ENCODE measurements around the gene B3GNT7. TPM values are rescaled to one million over a fixed set of nuclear protein-coding genes. Genes with fewer than 3 reads are reported as not detected.

Gene B3GNT7
- total RNA-seq, 1 experiment from 2014 or later, result 6.1 TPM

DNA sequence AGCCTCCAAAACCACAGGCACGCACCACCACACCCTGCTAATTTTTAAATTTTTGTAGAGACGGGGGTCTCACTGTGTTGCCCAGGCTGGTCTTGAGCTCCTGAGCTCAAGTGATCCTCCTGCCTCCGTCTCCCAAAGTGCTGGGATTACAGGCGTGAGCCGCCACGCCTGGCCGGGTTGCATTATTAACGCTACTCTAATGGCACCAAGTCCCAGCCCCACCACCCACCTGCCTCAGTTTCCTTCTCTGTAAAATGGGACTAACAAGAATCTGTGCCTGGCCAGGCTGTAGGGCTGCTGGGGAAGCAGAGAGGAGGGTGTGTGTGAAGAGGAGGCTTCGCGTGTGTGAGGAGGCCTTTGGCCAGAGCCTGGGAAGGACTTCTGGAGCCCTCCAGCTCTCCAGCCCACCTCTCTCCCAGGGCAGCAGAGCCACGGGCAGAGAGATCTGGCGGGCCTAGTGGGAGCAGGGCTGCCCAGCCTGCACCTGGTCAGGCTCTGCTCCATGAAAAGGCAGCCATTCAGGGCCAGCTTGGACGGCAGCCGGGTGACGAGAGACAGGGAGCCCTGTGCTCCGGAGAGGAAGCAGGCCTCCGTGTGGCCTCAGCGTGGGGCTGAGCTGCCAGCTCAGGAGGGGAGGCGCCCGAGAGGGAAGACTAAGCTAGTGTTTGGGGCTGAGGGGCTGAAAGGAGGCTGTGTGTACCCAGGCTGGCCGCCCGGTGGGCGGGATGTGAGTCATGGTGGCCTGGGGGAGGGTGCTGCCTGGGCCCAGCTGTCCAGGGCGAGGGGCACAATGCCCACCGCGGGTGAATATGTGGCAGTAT is 7.4 kb upstream of the B3GNT7 start:
- intact Hi-C loops (cut with micrococcal nuclease), result no loop called here
- no peaks in the 10 kb centered on the region; a peak in 1 of 4 replicates for H3K9me3 ChIP-seq (ENCODE audit: control insufficient read depth in 1 of 2, insufficient read depth in 1 of 2, low read depth in 1 of 2, low read length in 2 of 2)
- H3K27ac ChIP-seq (ENCODE audit: low read depth, low read length), result no peak overlapping the region; the same call in 1 of the 2 replicates
- no peaks in the 10 kb centered on the region for H3K27me3 ChIP-seq (ENCODE audit: insufficient read depth, low read length)
- H2AFZ ChIP-seq (ENCODE audit: low read depth, low read length, poor library complexity, severe bottlenecking), result no peak overlapping the region
- ATAC-seq (peak; percentile 44), DNase-seq (ENCODE audit: low read depth, low spot score) (no peak)
- peaks cover 0 to 6% of the 10 kb centered on the region in 2 experiments; a peak in 1 of 4 replicates for H3K4me1 ChIP-seq (ENCODE audit: control insufficient read depth in 1 of 2, insufficient read depth in 2 of 2, low read length in 2 of 2)
- 0 out of 2 replicates have a peak overlapping the region, but pooled peaks have one; percentile 7 for H3K4me2 ChIP-seq (ENCODE audit: low read length)
- no peak overlapping the region for H3K9ac ChIP-seq (ENCODE audit: low read length)
- no TSS peak for BruUV-seq (replicated peaks)
- ChIA-PET CTCF (no interaction called here), POLR2A (no interaction called here), RAD21 (ENCODE audit: low non-redundant PET in 1 of 2, low total read pairs in 2 of 2, uncharacterized antibody in 2 of 2, unreplicated experiment in 2 of 2) (no interaction called here)
- H3K4me3 ChIP-seq (replicated peaks in 1 of 2; ENCODE audit: low read depth in 1 of 2, low read length in 2 of 2), result no peak overlapping the region
- H3K36me3 ChIP-seq (ENCODE audit: control insufficient read depth in 1 of 2, insufficient read depth in 2 of 2, low read length in 2 of 2), result no peaks in the 10 kb centered on the region; a peak in 1 of 4 replicates
- no peak for TF ChIP-seq EZH2 (IDR thresholded peaks at IDR 0.05)
- TF ChIP-seq, protein P1, sequence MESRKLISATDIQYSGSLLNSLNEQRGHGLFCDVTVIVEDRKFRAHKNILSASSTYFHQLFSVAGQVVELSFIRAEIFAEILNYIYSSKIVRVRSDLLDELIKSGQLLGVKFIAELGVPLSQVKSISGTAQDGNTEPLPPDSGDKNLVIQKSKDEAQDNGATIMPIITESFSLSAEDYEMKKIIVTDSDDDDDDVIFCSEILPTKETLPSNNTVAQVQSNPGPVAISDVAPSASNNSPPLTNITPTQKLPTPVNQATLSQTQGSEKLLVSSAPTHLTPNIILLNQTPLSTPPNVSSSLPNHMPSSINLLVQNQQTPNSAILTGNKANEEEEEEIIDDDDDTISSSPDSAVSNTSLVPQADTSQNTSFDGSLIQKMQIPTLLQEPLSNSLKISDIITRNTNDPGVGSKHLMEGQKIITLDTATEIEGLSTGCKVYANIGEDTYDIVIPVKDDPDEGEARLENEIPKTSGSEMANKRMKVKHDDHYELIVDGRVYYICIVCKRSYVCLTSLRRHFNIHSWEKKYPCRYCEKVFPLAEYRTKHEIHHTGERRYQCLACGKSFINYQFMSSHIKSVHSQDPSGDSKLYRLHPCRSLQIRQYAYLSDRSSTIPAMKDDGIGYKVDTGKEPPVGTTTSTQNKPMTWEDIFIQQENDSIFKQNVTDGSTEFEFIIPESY (IDR thresholded peaks at IDR 0.05; ENCODE audit: extremely low read depth, insufficient replicate concordance, low read length), result no peak
- no peak for TF ChIP-seq RAD21 (IDR thresholded peaks at IDR 0.05; ENCODE audit: low read depth)
- TF ChIP-seq, protein P2, sequence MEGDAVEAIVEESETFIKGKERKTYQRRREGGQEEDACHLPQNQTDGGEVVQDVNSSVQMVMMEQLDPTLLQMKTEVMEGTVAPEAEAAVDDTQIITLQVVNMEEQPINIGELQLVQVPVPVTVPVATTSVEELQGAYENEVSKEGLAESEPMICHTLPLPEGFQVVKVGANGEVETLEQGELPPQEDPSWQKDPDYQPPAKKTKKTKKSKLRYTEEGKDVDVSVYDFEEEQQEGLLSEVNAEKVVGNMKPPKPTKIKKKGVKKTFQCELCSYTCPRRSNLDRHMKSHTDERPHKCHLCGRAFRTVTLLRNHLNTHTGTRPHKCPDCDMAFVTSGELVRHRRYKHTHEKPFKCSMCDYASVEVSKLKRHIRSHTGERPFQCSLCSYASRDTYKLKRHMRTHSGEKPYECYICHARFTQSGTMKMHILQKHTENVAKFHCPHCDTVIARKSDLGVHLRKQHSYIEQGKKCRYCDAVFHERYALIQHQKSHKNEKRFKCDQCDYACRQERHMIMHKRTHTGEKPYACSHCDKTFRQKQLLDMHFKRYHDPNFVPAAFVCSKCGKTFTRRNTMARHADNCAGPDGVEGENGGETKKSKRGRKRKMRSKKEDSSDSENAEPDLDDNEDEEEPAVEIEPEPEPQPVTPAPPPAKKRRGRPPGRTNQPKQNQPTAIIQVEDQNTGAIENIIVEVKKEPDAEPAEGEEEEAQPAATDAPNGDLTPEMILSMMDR (IDR thresholded peaks at IDR 0.05 in 2 of 3, conservative IDR thresholded peaks at IDR 0.05 in 1 of 3; ENCODE audit: borderline replicate concordance in 1 of 3, insufficient read depth in 1 of 3, low read depth in 2 of 3, low read length in 2 of 3), result no peak
- no peak for TF ChIP-seq POLR2A (IDR thresholded peaks at IDR 0.05; ENCODE audit: borderline replicate concordance, extremely low read depth, insufficient read depth, insufficient read length)
- no peak for TF ChIP-seq FOSL1 (IDR thresholded peaks at IDR 0.05; ENCODE audit: low read depth)
- TF ChIP-seq ZNF274 (IDR thresholded peaks at IDR 0.05; ENCODE audit: low read depth, low read length), result no peak
- TF ChIP-seq JUND (IDR thresholded peaks at IDR 0.05), result no peak
- TF ChIP-seq, protein P3, sequence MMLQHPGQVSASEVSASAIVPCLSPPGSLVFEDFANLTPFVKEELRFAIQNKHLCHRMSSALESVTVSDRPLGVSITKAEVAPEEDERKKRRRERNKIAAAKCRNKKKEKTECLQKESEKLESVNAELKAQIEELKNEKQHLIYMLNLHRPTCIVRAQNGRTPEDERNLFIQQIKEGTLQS (IDR thresholded peaks at IDR 0.05), result no peak
- H3K79me2 ChIP-seq (ENCODE audit: insufficient read depth, low read length), result no peaks in the 10 kb centered on the region
- no peaks in the 10 kb centered on the region for H3K9me2 ChIP-seq (ENCODE audit: insufficient read depth)
- H4K20me1 ChIP-seq (ENCODE audit: insufficient read depth), result no peaks in the 10 kb centered on the region
